Heart right ventricle (tissue), 16 donors: Measurements from ENCODE around the gene NKX6-2. TPM values are rescaled to one million over a fixed set of nuclear protein-coding genes. Genes with fewer than 3 reads are reported as not detected.

Source experiments
- ATAC-seq, 8 donors: fragments of 200-7000 bp; cut with Tn5 transposase; one replicate each; pipeline ENCODE4 v1.9.1; 2020; ENCODE audit warnings: mild to moderate bottlenecking in 8 of 8, moderate library complexity in 8 of 8, moderate number of reproducible peaks in 1 of 8
- DNase-seq, 2 donors: peaks; one replicate each; pipeline ENCODE4 v3.0.0-alpha.2; 2020
- H3K27ac ChIP-seq, 10 donors: fragments of 200-600 bp; sonication (generic) in 2 of 10; one replicate each; pipeline versions ENCODE4 v1.5.0 to v1.8.0; 2020 to 2022; ENCODE audit warnings: mild to moderate bottlenecking in 3 of 10
- H3K27me3 ChIP-seq, 7 donors: fragments of 200-600 bp; one replicate each; pipeline ENCODE4 v1.8.0; 2021 to 2022; ENCODE audit warnings: mild to moderate bottlenecking in 2 of 7
- H3K36me3 ChIP-seq, 9 donors: fragments of 200-600 bp; sonication (generic) in 1 of 9; one replicate each; pipeline versions ENCODE4 v1.5.0 to v1.8.0; 2020 to 2022; ENCODE audit warnings: mild to moderate bottlenecking in 2 of 9
- H3K4me1 ChIP-seq, 9 donors: fragments of 200-600 bp; sonication (generic) in 1 of 9; one replicate each; pipeline versions ENCODE4 v1.5.0 to v1.8.0; 2020 to 2022; ENCODE audit warnings: mild to moderate bottlenecking in 4 of 9
- H3K4me3 ChIP-seq, 10 donors: fragments of 200-600 bp; sonication (generic) in 2 of 10; one replicate each; pipeline versions ENCODE4 v1.5.0 to v1.8.0; 2020 to 2022; ENCODE audit warnings: mild to moderate bottlenecking in 7 of 10, moderate library complexity in 2 of 10
- H3K9me3 ChIP-seq, 11 donors: fragments of 200-600 bp in 10 of 11; sonication (generic) in 2 of 11; one replicate each; pipeline versions ENCODE4 v1.5.0 to v1.8.0; 2013 to 2022; ENCODE audit warnings: mild to moderate bottlenecking in 2 of 11, control low read depth in 1 of 11, moderate library complexity in 1 of 11
- CTCF ChIP-seq, 9 donors: fragments of 200-600 bp; sonication (generic) in 2 of 9; IDR thresholded peaks; one replicate each; pipeline versions ENCODE4 v1.5.0 to v1.8.0; 2021 to 2022; ENCODE audit warnings: antibody characterized with exemption in 9 of 9, mild to moderate bottlenecking in 5 of 9, moderate library complexity in 1 of 9
- WGBS, 2 donors: extraction: QIAGEN DNeasy Blood & Tissue Kit; methylation state at CpG; one replicate each; pipeline ENCODE4 v1.1.7; 2013; ENCODE audit warnings: inconsistent platforms in 1 of 2; 5-methylcytosine and 5-hydroxymethylcytosine counted together
- intact Hi-C, 10 donors: fragments of 100-400 bp; cut with DNase I; formaldehyde crosslinking; loops; one replicate each; pipeline versions ENCODE4 v1.11.1 to v1.14.2; 2022
- polyA plus RNA-seq, 2 donors: library from polyadenylated mRNA; stranded (reverse); fragments of 200-250 nt; gene quantifications; one replicate each; pipeline ENCODE4 v1.2.3, GENCODE V29; 2013
- total RNA-seq, 10 donors: library from RNA; stranded (reverse); fragmentation: NEBNext Ultra II Directional in 3 of 10; extraction: Animal tissue kit (Norgen Biotek cat#: 25700) in 3 of 10; gene quantifications; one replicate each; pipeline versions ENCODE4 v1.2.1 to v1.2.4, GENCODE V29; 2021 to 2023
- donor health status: Arrhythmogenic right ventricular cardiomyopathy.
- donor health status: ischemic (EF 13 %, LVEDD 7.1; RV severe dilation, severe dysfunction).
- donor health status: healthy with polysubstance abuse.
- donor health status: DM: no; HTN: yes; CAD: no.
- donor health status: DM: no; HTN: no; CAD: no.
- donor health status: ischemic (EF 25% LVEDD 6.9; RV normal size, moderate dysfunction).
- donor health status: ischemic (EF 25% LVEDD 5.7; RV mildly dilated, moderate dysfunction).
- donor health status: healthy.
- donor health status: DM: yes; HTN: yes; CAD: no.
- donor health status: Ischemic cardiomyopathy.
- donor health status: ischemic (EF 35%, LVEDD 5.7; RV mildly dilated, moderate dysfunction).
- donor health status: nonischemic (EF 11% LVEDD 7.7; RV severe dilation, severe dysfunction).
- donor health status: DM: yes; HTN: yes; CAD: no.
- donor health status: PGD.
- donor health status: ischemic (EF 29% LVEDD 5.4; RV normal size, mild dysfunction).
- donor health status: nonischemic (EF 23%, LVEDD 6.1; RV moderate dilation, normal function).

Gene NKX6-2
- total and polyA plus RNA-seq, 12 donors: 0.17 to 0.51 TPM; not detected in 10

- 97% methylated on average over 20 of the region's 20 CpGs for WGBS, 2 donors
- no peak overlapping the region for H3K4me3 ChIP-seq
- ATAC-seq (no peak), DNase-seq (no peak)
- peaks cover 22 to 38% (median 28%) of the 10 kb centered on the region in 7 donors for H3K27me3 ChIP-seq
- H3K27ac ChIP-seq: no peak overlapping the region
- peaks cover 0 to 68% (median 45%) of the 10 kb centered on the region in 9 donors for H3K36me3 ChIP-seq
- no peak for TF ChIP-seq CTCF (IDR thresholded peaks at IDR 0.05)
- H3K4me1 ChIP-seq: peaks cover 0 to 19% (median 7%) of the 10 kb centered on the region in 9 donors
- no peaks in the 10 kb centered on the region for H3K9me3 ChIP-seq
- intact Hi-C loops: loop anchor here in 2 of 10 donors (10.0 kb wide), 1 partner anchor 127 kb away; no protein-coding TSS in a partner anchor
Observed at GRCh38 chr10:132781556-132781955, 4.4 kb downstream of the NKX6-2 start.

- TF ChIP-seq CTCF (IDR thresholded peaks at IDR 0.05): no peak
- Histone ChIP-seq H3K4me3 (no peak overlapping the region), H3K4me1 (peaks cover 0 to 15% (median 3%) of the 10 kb centered on the region in 9 donors), H3K27me3 (peaks cover 15 to 30% (median 20%) of the 10 kb centered on the region in 7 donors), H3K27ac (no peak overlapping the region), H3K9me3 (no peaks in the 10 kb centered on the region), H3K36me3 (peaks cover 0 to 74% (median 45%) of the 10 kb centered on the region in 9 donors)
- ATAC-seq: no peak
- intact Hi-C loops: loop anchor here in 2 of 10 donors (10.0 kb wide), 1 partner anchor 126 kb away; no protein-coding TSS in a partner anchor
- DNase-seq: no peak
- WGBS, 2 donors: 92 to 94% methylated on average over 12 of the region's 12 CpGs
Observed at GRCh38 chr10:132780356-132780755, 5.6 kb downstream of the NKX6-2 start.

- Histone ChIP-seq H3K4me1 (peaks cover 0 to 9% (median 2%) of the 10 kb centered on the region in 9 donors), H3K36me3 (peaks cover 0 to 75% (median 45%) of the 10 kb centered on the region in 9 donors), H3K9me3 (no peaks in the 10 kb centered on the region), H3K4me3 (no peak overlapping the region), H3K27me3 (peaks cover 10 to 23% (median 14%) of the 10 kb centered on the region in 7 donors), H3K27ac (no peak overlapping the region)
- ATAC-seq (no peak), DNase-seq (no peak)
- no peak for TF ChIP-seq CTCF (IDR thresholded peaks at IDR 0.05)
- WGBS, 2 donors: 96 to 97% methylated on average over 41 of the region's 41 CpGs
- intact Hi-C loops: loop anchor here in 2 of 10 donors (10.0 kb wide), 1 partner anchor 125 kb away; no protein-coding TSS in a partner anchor
Observed at GRCh38 chr10:132779549-132780294, 6.2 kb downstream of the NKX6-2 start.

GRCh38 chr10:132777441-132777840 lies 8.5 kb downstream of the NKX6-2 start:
- DNase-seq (no peak), ATAC-seq (no peak)
- no peaks in the 10 kb centered on the region for H3K9me3 ChIP-seq
- TF ChIP-seq CTCF (IDR thresholded peaks at IDR 0.05): no peak
- H3K27me3 ChIP-seq: peaks cover 0 to 3% (median 0%) of the 10 kb centered on the region in 7 donors
- H3K4me1 ChIP-seq: no peaks in the 10 kb centered on the region
- no peak overlapping the region for H3K27ac ChIP-seq
- H3K36me3 ChIP-seq: peaks cover 0 to 79% (median 38%) of the 10 kb centered on the region in 9 donors
- 95 to 98% methylated on average over 14 of the region's 14 CpGs for WGBS, 2 donors
- intact Hi-C loops: no loop called here
- H3K4me3 ChIP-seq: no peak overlapping the region
